H1 (cell line): Measurements from ENCODE around the gene FBXO5. TPM values are rescaled to one million over a fixed set of nuclear protein-coding genes. Genes with fewer than 3 reads are reported as not detected.

Source experiments
- CTCF ChIA-PET: fragments of 300-600 bp; sonication (Branson Sonifier 250); formaldehyde crosslinking; loops from one replicate; lab custom pipeline; 2021; ENCODE audit not compliant: partially characterized antibody; lab: Charles Lee
- POLR2A ChIA-PET: fragments of 300-600 bp; sonication (Branson Sonifier 250); formaldehyde crosslinking; loops from one replicate; lab custom pipeline; 2021; ENCODE audit warnings: inconsistent platforms; ENCODE audit not compliant: partially characterized antibody; lab: Charles Lee
- DNase-seq, 2 experiments: peaks; one replicate each; pipeline versions ENCODE4 v3.0.0 to v3.0.0-alpha.2; 2010 to 2022; ENCODE audit warnings: low spot score in 2 of 2, low read depth in 1 of 2, mixed read lengths in 1 of 2
- FAIRE-seq: peaks from 2 replicates; lab custom pipeline; 2011; peaks lifted over from hg19 to GRCh38; lab: Jason Lieb, UNC
- H2AFZ ChIP-seq: 2 replicates; pipeline ENCODE4 v1.8.1; 2012; ENCODE audit warnings: low read length, inconsistent platforms
- H2AK5ac ChIP-seq: 2 replicates; pipeline ENCODE4 v1.6.1; 2013; ENCODE audit warnings: low read depth, low read length
- H2BK120ac ChIP-seq: replicated peaks from 2 replicates; pipeline ENCODE3; 2013; ENCODE audit warnings: low read depth, low read length, inconsistent platforms
- H2BK12ac ChIP-seq: 2 replicates; pipeline ENCODE4 v1.6.1; 2013; ENCODE audit warnings: low read depth, low read length
- H2BK15ac ChIP-seq: 2 replicates; pipeline ENCODE4 v1.6.1; 2013; ENCODE audit warnings: low read length
- H2BK20ac ChIP-seq: 2 replicates; pipeline ENCODE4 v1.6.1; 2013; ENCODE audit warnings: low read length
- H2BK5ac ChIP-seq: 2 replicates; pipeline ENCODE4 v1.6.1; 2013; ENCODE audit warnings: low read depth, low read length
- H3K14ac ChIP-seq: 2 replicates; pipeline ENCODE4 v1.6.1; 2013; ENCODE audit warnings: inconsistent platforms; ENCODE audit not compliant: insufficient read length
- H3K18ac ChIP-seq: 2 replicates; pipeline ENCODE4 v1.6.1; 2013; ENCODE audit warnings: low read length; ENCODE audit errors: extremely low read depth
- H3K23ac ChIP-seq: 2 replicates; pipeline ENCODE4 v1.6.1; 2013; ENCODE audit warnings: inconsistent platforms; ENCODE audit not compliant: insufficient read length
- H3K23me2 ChIP-seq: 2 replicates; pipeline ENCODE4 v1.6.1; 2013; ENCODE audit warnings: low read depth, low read length
- H3K27ac ChIP-seq: 2 replicates; pipeline ENCODE4 v1.6.1; 2011; ENCODE audit warnings: low read depth, low read length, inconsistent platforms
- H3K27me3 ChIP-seq, 4 experiments: replicated peaks in 1 of 4; 1 replicate in 1 of 4; 2 replicates in 3 of 4; pipeline versions ENCODE4 v1.6.1 to v1.8.1; 2011 to 2013; ENCODE audit warnings: low read length in 3 of 4, mild to moderate bottlenecking in 3 of 4, inconsistent platforms in 2 of 4, mixed read lengths in 2 of 4, moderate library complexity in 1 of 4; ENCODE audit not compliant: control insufficient read depth in 3 of 4, insufficient read depth in 3 of 4; ENCODE audit errors: extremely low read depth in 1 of 4
- H3K36me3 ChIP-seq, 4 experiments: 2 replicates each; pipeline versions ENCODE4 v1.6.1 to v1.8.1; 2011 to 2013; ENCODE audit warnings: mild to moderate bottlenecking in 4 of 4, low read length in 3 of 4, moderate library complexity in 2 of 4, control low read depth in 1 of 4, inconsistent platforms in 1 of 4; ENCODE audit not compliant: insufficient read depth in 4 of 4, control insufficient read depth in 2 of 4
- H3K4ac ChIP-seq: replicated peaks from 2 replicates; pipeline ENCODE3; 2013; ENCODE audit warnings: low read length, low read depth, mixed read lengths, inconsistent platforms; ENCODE audit not compliant: insufficient read length
- H3K4me1 ChIP-seq, 4 experiments: replicated peaks in 1 of 4; 1 replicate in 1 of 4; 2 replicates in 3 of 4; pipeline versions ENCODE4 v1.6.1 to v1.8.1; 2011 to 2013; ENCODE audit warnings: low read length in 3 of 4, inconsistent platforms in 2 of 4, mixed read lengths in 1 of 4; ENCODE audit not compliant: insufficient read depth in 4 of 4, control insufficient read depth in 3 of 4
- H3K4me2 ChIP-seq, 2 experiments: 2 replicates each; pipeline versions ENCODE4 v1.6.1 to v1.8.1; 2011 to 2013; ENCODE audit warnings: low read depth in 2 of 2, low read length in 2 of 2, control low read depth in 1 of 2, inconsistent platforms in 1 of 2, mild to moderate bottlenecking in 1 of 2; ENCODE audit not compliant: insufficient read depth in 1 of 2
- H3K4me3 ChIP-seq, 4 experiments: fragments of 200-600, 300-600 bp in 1 of 4; sonication (generic), shearing (Covaris generic), sonication (Bioruptor Twin) in 1 of 4; 2 replicates each; pipeline versions ENCODE4 v1.5.1 to v1.8.1; 2011 to 2016; ENCODE audit warnings: low read length in 4 of 4, low read depth in 3 of 4, control low read depth in 2 of 4, inconsistent platforms in 2 of 4, mild to moderate bottlenecking in 2 of 4, mixed read lengths in 1 of 4, moderate library complexity in 1 of 4; ENCODE audit not compliant: insufficient read depth in 2 of 4; ENCODE audit errors: extremely low read depth in 1 of 4
- H3K56ac ChIP-seq: replicated peaks from 2 replicates; pipeline ENCODE3; 2013; ENCODE audit warnings: low read depth, mild to moderate bottlenecking, mixed read lengths, low read length, inconsistent platforms; ENCODE audit not compliant: insufficient read length
- H3K79me1 ChIP-seq: 2 replicates; pipeline ENCODE4 v1.6.1; 2013; ENCODE audit warnings: low read depth, low read length, control low read depth
- H3K79me2 ChIP-seq, 2 experiments: 2 replicates each; pipeline versions ENCODE4 v1.6.1 to v1.8.1; 2012 to 2013; ENCODE audit warnings: low read length in 2 of 2, mild to moderate bottlenecking in 2 of 2, inconsistent platforms in 1 of 2; ENCODE audit not compliant: insufficient read depth in 2 of 2, control insufficient read depth in 1 of 2
- H3K9ac ChIP-seq, 4 experiments: replicated peaks in 1 of 4; 1 replicate in 1 of 4; 2 replicates in 3 of 4; pipeline versions ENCODE4 v1.6.1 to v1.8.1; 2011 to 2013; ENCODE audit warnings: low read depth in 3 of 4, low read length in 3 of 4, control low read depth in 2 of 4, mild to moderate bottlenecking in 2 of 4, moderate library complexity in 2 of 4, inconsistent platforms in 1 of 4; ENCODE audit errors: extremely low read depth in 1 of 4
- H3K9me3 ChIP-seq, 2 experiments: 2 replicates each; pipeline versions ENCODE4 v1.6.1 to v1.8.1; 2012 to 2013; ENCODE audit warnings: mild to moderate bottlenecking in 2 of 2, moderate library complexity in 2 of 2, control low read depth in 1 of 2, inconsistent platforms in 1 of 2, low read depth in 1 of 2, low read length in 1 of 2, mixed read lengths in 1 of 2; ENCODE audit not compliant: insufficient read depth in 2 of 2
- H4K20me1 ChIP-seq, 2 experiments: replicated peaks in 1 of 2; 2 replicates each; pipeline versions ENCODE3 to v1.8.1; 2011 to 2013; ENCODE audit warnings: inconsistent platforms in 2 of 2, low read length in 2 of 2, mild to moderate bottlenecking in 1 of 2; ENCODE audit not compliant: insufficient read depth in 2 of 2, control insufficient read depth in 1 of 2
- H4K5ac ChIP-seq: 2 replicates; pipeline ENCODE4 v1.6.1; 2013; ENCODE audit warnings: low read length, low read depth, mixed read lengths, inconsistent platforms; ENCODE audit not compliant: insufficient read length
- H4K8ac ChIP-seq: 2 replicates; pipeline ENCODE4 v1.8.0; 2013; ENCODE audit warnings: mild to moderate bottlenecking, moderate library complexity, low read length, inconsistent platforms; ENCODE audit not compliant: insufficient read depth; ENCODE audit errors: extremely low read depth
- H4K91ac ChIP-seq: replicated peaks from 2 replicates; pipeline ENCODE3; 2013; ENCODE audit warnings: low read length, mixed read lengths, inconsistent platforms; ENCODE audit not compliant: insufficient read length
- ASH2L ChIP-seq: fragments of 200-600, 300-600 bp; sonication (generic); IDR thresholded peaks from one replicate; pipeline ENCODE4 v1.7.1; 2017; ENCODE audit warnings: low read length
- ATF2 ChIP-seq: IDR thresholded peaks from 2 replicates; pipeline ENCODE4 v1.6.1; 2012; ENCODE audit warnings: low read length, inconsistent platforms
- E2F6 ChIP-seq: IDR thresholded peaks from 2 replicates; pipeline ENCODE4 v1.6.1; 2012; ENCODE audit warnings: inconsistent platforms
- KDM1A ChIP-seq: fragments of 200-600, 300-600 bp; sonication (generic); IDR thresholded peaks from 2 replicates; pipeline ENCODE4 v1.7.1; 2016; ENCODE audit warnings: mild to moderate bottlenecking, low read length, borderline replicate concordance
- NANOG ChIP-seq: IDR thresholded peaks from 2 replicates; pipeline ENCODE4 v1.6.1; 2011; ENCODE audit warnings: low read length, low read depth, mild to moderate bottlenecking, inconsistent platforms; ENCODE audit not compliant: insufficient read depth, poor library complexity, severe bottlenecking
- PHF8 ChIP-seq: fragments of 200-600 bp; sonication (generic); conservative IDR thresholded peaks from 2 replicates; pipeline ENCODE4 v1.7.1; 2012; ENCODE audit warnings: low read depth, mild to moderate bottlenecking, inconsistent platforms, low read length, moderate library complexity
- POLR2AphosphoS5 ChIP-seq: IDR thresholded peaks from 2 replicates; pipeline ENCODE4 v1.6.1; 2011; ENCODE audit warnings: low read depth, low read length
- SP2 ChIP-seq: IDR thresholded peaks from 2 replicates; pipeline ENCODE4 v1.6.1; 2012; ENCODE audit warnings: mild to moderate bottlenecking, low read length, inconsistent platforms
- SUZ12 ChIP-seq: fragments of 200-600 bp; sonication (generic); IDR thresholded peaks from 2 replicates; pipeline ENCODE4 v1.6.1; 2012; ENCODE audit warnings: mild to moderate bottlenecking, inconsistent platforms, low read length, moderate library complexity, mixed read lengths
- WGBS, 2 experiments: shearing (Covaris generic) in 1 of 2; methylation state at CpG; one replicate each; pipeline versions ENCODE4 v1.1.6 to v1.1.7; 2013 to 2015; ENCODE audit warnings: low lambda C conversion rate in 2 of 2, mixed read lengths in 2 of 2, inconsistent platforms in 1 of 2, low coverage in 1 of 2, missing lambda C conversion rate in 1 of 2; ENCODE audit not compliant: insufficient replicate concordance in 2 of 2, insufficient coverage in 1 of 2, insufficient read length in 1 of 2; ENCODE audit errors: extremely low coverage in 1 of 2, missing lambda C conversion rate in 1 of 2; 5-methylcytosine and 5-hydroxymethylcytosine counted together
- polyA plus RNA-seq, 7 experiments: library from polyadenylated mRNA; depleted of rRNA in 3 of 7; stranded (reverse) in 5 of 7; unstranded in 2 of 7; fragments of >200 nt in 5 of 7; fragments of 200-250 nt in 2 of 7; gene quantifications; 1 replicate in 5 of 7; 2 replicates in 1 of 7; 4 replicates in 1 of 7; pipeline versions ENCODE4 v1.2.1 to v1.2.3, GENCODE V29; 2011 to 2013; ENCODE audit warnings: missing spikeins in 2 of 7, mixed read lengths in 2 of 7
- total RNA-seq: library from RNA; stranded (reverse); fragmentation: NEBNext Ultra II Directional; extraction: Animal tissue kit (Norgen Biotek cat#: 25700); gene quantifications from 2 replicates; pipeline ENCODE4 v1.2.1, GENCODE V29; 2021
- TF ChIP-seq, protein P1 (sequence below): IDR thresholded peaks from 2 replicates; pipeline ENCODE4 v1.6.1; 2011; ENCODE audit warnings: low read depth, mild to moderate bottlenecking, low read length; ENCODE audit not compliant: insufficient read depth

Gene FBXO5
- total and polyA plus RNA-seq, 2 of the 8 experiments (the other 6 are each of a cell fraction or from before 2014, with no cell fraction given) = 13.7 to 55.1 TPM

DNA sequence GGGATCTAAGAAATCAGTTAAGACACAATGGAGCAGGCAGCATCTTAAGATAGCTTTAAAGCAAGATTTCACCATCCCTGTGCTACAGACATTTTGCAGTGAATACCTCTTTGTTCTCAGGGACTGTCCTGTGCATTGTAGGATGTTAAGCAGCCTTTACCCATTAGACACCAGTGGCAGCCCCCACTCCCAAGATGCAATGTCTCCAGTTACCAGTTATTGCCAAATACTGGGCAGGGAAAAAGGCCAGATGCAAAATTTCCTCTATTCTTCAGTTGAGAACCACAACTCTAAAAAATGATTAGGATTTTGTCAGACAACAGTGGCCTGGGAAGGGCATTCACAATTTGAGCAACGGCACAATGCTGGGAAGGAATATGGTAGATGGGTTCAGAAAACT is 6.1 kb downstream of the FBXO5 start:
- peaks cover 0 to 8% (median 3%) of the 10 kb centered on the region in 4 experiments; a peak in 4 of 7 replicates for H3K4me1 ChIP-seq
- no peak overlapping the region for H3K4ac ChIP-seq
- no peak overlapping the region for H4K5ac ChIP-seq
- no peaks in the 10 kb centered on the region for H3K27me3 ChIP-seq
- H3K18ac ChIP-seq = no peak overlapping the region
- H3K4me2 ChIP-seq = peak overlapping the region; percentile 16 to 19; a peak in 1 of 4 replicates
- FAIRE-seq (no peak), DNase-seq (no peak)
- H3K79me1 ChIP-seq = no peaks in the 10 kb centered on the region
- H2AFZ ChIP-seq = no peak overlapping the region
- no peak overlapping the region for H2BK120ac ChIP-seq
- H2BK5ac ChIP-seq = no peak overlapping the region
- H3K79me2 ChIP-seq = peaks cover 48 to 96% of the 10 kb centered on the region in 2 experiments
- no peak overlapping the region for H3K14ac ChIP-seq
- WGBS, 2 experiments = 94% methylated on average over 1 of the region's 1 CpG; no CpG with 5 or more reads in 1 of the 2 experiments
- H3K9ac ChIP-seq = 0 out of 7 replicates have a peak overlapping the region, but pooled peaks of 1 of the 4 experiments have one; percentile 4
- no peak overlapping the region for H4K91ac ChIP-seq
- no peak overlapping the region for H2BK15ac ChIP-seq
- H3K4me3 ChIP-seq = no peak overlapping the region
- CTCF ChIA-PET = interaction anchor here (1.4 to 2.1 kb wide), 2 partner anchors 19 to 228 kb away, joined by 3 to 5 read pairs; no protein-coding TSS in a partner anchor
- H3K23ac ChIP-seq = no peak overlapping the region
- no peak overlapping the region for H2BK20ac ChIP-seq
- H3K56ac ChIP-seq = no peak overlapping the region
- 0 out of 2 replicates have a peak overlapping the region, but pooled peaks have one; percentile 34 for H3K27ac ChIP-seq
- no peaks in the 10 kb centered on the region for H3K23me2 ChIP-seq
- no peak overlapping the region for H2BK12ac ChIP-seq
- H3K36me3 ChIP-seq = peaks cover 3 to 77% (median 37%) of the 10 kb centered on the region in 4 experiments
- peaks cover 11 to 32% of the 10 kb centered on the region in 2 experiments for H4K20me1 ChIP-seq
- H2AK5ac ChIP-seq = no peak overlapping the region
- POLR2A ChIA-PET = interaction anchor here (1.2 kb wide), 1 partner anchor 10 kb away, joined by 6 read pairs; no protein-coding TSS in a partner anchor
- no peaks in the 10 kb centered on the region for H3K9me3 ChIP-seq
- no peak overlapping the region for H4K8ac ChIP-seq
- TF ChIP-seq E2F6 (no peak), NANOG (no peak), KDM1A (no peak), ASH2L (no peak), SP2 (no peak), SUZ12 (no peak), POLR2AphosphoS5 (no peak), ATF2 (no peak), PHF8 (no peak)
- TF ChIP-seq, protein P1, sequence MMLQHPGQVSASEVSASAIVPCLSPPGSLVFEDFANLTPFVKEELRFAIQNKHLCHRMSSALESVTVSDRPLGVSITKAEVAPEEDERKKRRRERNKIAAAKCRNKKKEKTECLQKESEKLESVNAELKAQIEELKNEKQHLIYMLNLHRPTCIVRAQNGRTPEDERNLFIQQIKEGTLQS = no peak
